H1 (cell line): ENCODE data around the gene GSDME. TPM values are rescaled to one million over a fixed set of nuclear protein-coding genes. Genes with fewer than 3 reads are reported as not detected.

ENCODE experiments used
- ATF2 ChIP-seq: IDR thresholded peaks from 2 replicates; pipeline ENCODE4 v1.6.1; 2012; ENCODE audit warnings: low read length, inconsistent platforms
- BCL11A ChIP-seq, 2 experiments: IDR thresholded peaks; one replicate each; pipeline ENCODE4 v1.6.1; 2011; ENCODE audit warnings: low read depth in 2 of 2, low read length in 2 of 2, mild to moderate bottlenecking in 2 of 2
- BRCA1 ChIP-seq: IDR thresholded peaks from 2 replicates; pipeline ENCODE4 v1.6.1; 2012; ENCODE audit warnings: low read depth, low read length, improper control_type of control experiment
- CEBPB ChIP-seq: IDR thresholded peaks from 2 replicates; pipeline ENCODE4 v1.6.1; 2012; ENCODE audit warnings: low read depth, low read length
- CHD7 ChIP-seq: fragments of 300-600 bp; sonication (generic); IDR thresholded peaks from 2 replicates; pipeline ENCODE4 v1.7.1; 2012; ENCODE audit warnings: low read length, moderate library complexity, mild to moderate bottlenecking, inconsistent platforms; ENCODE audit not compliant: insufficient replicate concordance
- EGR1 ChIP-seq: IDR thresholded peaks from 2 replicates; pipeline ENCODE4 v1.6.1; 2011; ENCODE audit warnings: low read depth, low read length, borderline replicate concordance
- JUN ChIP-seq: IDR thresholded peaks from 2 replicates; pipeline ENCODE4 v1.6.1; 2011; ENCODE audit warnings: low read depth, mild to moderate bottlenecking, improper control_type of control experiment, low read length
- SIX5 ChIP-seq: IDR thresholded peaks from 2 replicates; pipeline ENCODE4 v1.6.1; 2011; ENCODE audit warnings: mild to moderate bottlenecking, low read depth, low read length
- SRF ChIP-seq: IDR thresholded peaks from 2 replicates; pipeline ENCODE4 v1.6.1; 2011; ENCODE audit warnings: mild to moderate bottlenecking, low read depth, low read length, moderate library complexity
- TBP ChIP-seq: IDR thresholded peaks from 2 replicates; pipeline ENCODE4 v1.6.1; 2011; ENCODE audit warnings: low read depth, low read length, improper control_type of control experiment
- polyA plus RNA-seq, 7 experiments: library from polyadenylated mRNA; depleted of rRNA in 3 of 7; stranded (reverse) in 5 of 7; unstranded in 2 of 7; fragments of >200 nt in 5 of 7; fragments of 200-250 nt in 2 of 7; gene quantifications; 1 replicate in 5 of 7; 2 replicates in 1 of 7; 4 replicates in 1 of 7; pipeline versions ENCODE4 v1.2.1 to v1.2.3, GENCODE V29; 2011 to 2013; ENCODE audit warnings: missing spikeins in 2 of 7, mixed read lengths in 2 of 7
- total RNA-seq: library from RNA; stranded (reverse); fragmentation: NEBNext Ultra II Directional; extraction: Animal tissue kit (Norgen Biotek cat#: 25700); gene quantifications from 2 replicates; pipeline ENCODE4 v1.2.1, GENCODE V29; 2021

Gene GSDME
- total and polyA plus RNA-seq, 2 of the 8 experiments (the other 6 are each of a cell fraction or from before 2014, with no cell fraction given): 5.4 to 7.6 TPM

GRCh38 chr7:24707988-24708615 lies 49.2 kb downstream of the GSDME start (continued):
- no peak for TF ChIP-seq CHD7
- no peak for TF ChIP-seq CEBPB
- TF ChIP-seq SRF: no peak
- no peak for TF ChIP-seq ATF2
- no peak for TF ChIP-seq BRCA1
- TF ChIP-seq JUN: no peak
- no peak for TF ChIP-seq TBP
- no peak for TF ChIP-seq SIX5
- TF ChIP-seq BCL11A (IDR thresholded peaks at IDR 0.05; ENCODE audit: low read depth in 2 of 2, low read length in 2 of 2): no peak
- no peak for TF ChIP-seq EGR1
